H1 (cell line): ENCODE data around the gene ZNF385B. TPM values are rescaled to one million over a fixed set of nuclear protein-coding genes. Genes with fewer than 3 reads are reported as not detected.

ENCODE experiments used
- CTCF ChIA-PET: fragments of 300-600 bp; sonication (Branson Sonifier 250); formaldehyde crosslinking; loops from one replicate; lab custom pipeline; 2021; ENCODE audit not compliant: partially characterized antibody; lab: Charles Lee
- POLR2A ChIA-PET: fragments of 300-600 bp; sonication (Branson Sonifier 250); formaldehyde crosslinking; loops from one replicate; lab custom pipeline; 2021; ENCODE audit warnings: inconsistent platforms; ENCODE audit not compliant: partially characterized antibody; lab: Charles Lee
- DNase-seq, 2 experiments: peaks; one replicate each; pipeline versions ENCODE4 v3.0.0 to v3.0.0-alpha.2; 2010 to 2022; ENCODE audit warnings: low spot score in 2 of 2, low read depth in 1 of 2, mixed read lengths in 1 of 2
- FAIRE-seq: peaks from 2 replicates; lab custom pipeline; 2011; peaks lifted over from hg19 to GRCh38; lab: Jason Lieb, UNC
- H2AFZ ChIP-seq: 2 replicates; pipeline ENCODE4 v1.8.1; 2012; ENCODE audit warnings: low read length, inconsistent platforms
- H2AK5ac ChIP-seq: 2 replicates; pipeline ENCODE4 v1.6.1; 2013; ENCODE audit warnings: low read depth, low read length
- H2BK120ac ChIP-seq: replicated peaks from 2 replicates; pipeline ENCODE3; 2013; ENCODE audit warnings: low read depth, low read length, inconsistent platforms
- H2BK12ac ChIP-seq: 2 replicates; pipeline ENCODE4 v1.6.1; 2013; ENCODE audit warnings: low read depth, low read length
- H2BK15ac ChIP-seq: 2 replicates; pipeline ENCODE4 v1.6.1; 2013; ENCODE audit warnings: low read length
- H2BK20ac ChIP-seq: 2 replicates; pipeline ENCODE4 v1.6.1; 2013; ENCODE audit warnings: low read length
- H2BK5ac ChIP-seq: 2 replicates; pipeline ENCODE4 v1.6.1; 2013; ENCODE audit warnings: low read depth, low read length
- H3K14ac ChIP-seq: 2 replicates; pipeline ENCODE4 v1.6.1; 2013; ENCODE audit warnings: inconsistent platforms; ENCODE audit not compliant: insufficient read length
- H3K18ac ChIP-seq: 2 replicates; pipeline ENCODE4 v1.6.1; 2013; ENCODE audit warnings: low read length; ENCODE audit errors: extremely low read depth
- H3K23ac ChIP-seq: 2 replicates; pipeline ENCODE4 v1.6.1; 2013; ENCODE audit warnings: inconsistent platforms; ENCODE audit not compliant: insufficient read length
- H3K23me2 ChIP-seq: 2 replicates; pipeline ENCODE4 v1.6.1; 2013; ENCODE audit warnings: low read depth, low read length
- H3K27ac ChIP-seq: 2 replicates; pipeline ENCODE4 v1.6.1; 2011; ENCODE audit warnings: low read depth, low read length, inconsistent platforms
- H3K27me3 ChIP-seq, 4 experiments: replicated peaks in 1 of 4; 1 replicate in 1 of 4; 2 replicates in 3 of 4; pipeline versions ENCODE4 v1.6.1 to v1.8.1; 2011 to 2013; ENCODE audit warnings: low read length in 3 of 4, mild to moderate bottlenecking in 3 of 4, inconsistent platforms in 2 of 4, mixed read lengths in 2 of 4, moderate library complexity in 1 of 4; ENCODE audit not compliant: control insufficient read depth in 3 of 4, insufficient read depth in 3 of 4; ENCODE audit errors: extremely low read depth in 1 of 4
- H3K36me3 ChIP-seq, 4 experiments: 2 replicates each; pipeline versions ENCODE4 v1.6.1 to v1.8.1; 2011 to 2013; ENCODE audit warnings: mild to moderate bottlenecking in 4 of 4, low read length in 3 of 4, moderate library complexity in 2 of 4, control low read depth in 1 of 4, inconsistent platforms in 1 of 4; ENCODE audit not compliant: insufficient read depth in 4 of 4, control insufficient read depth in 2 of 4
- H3K4ac ChIP-seq: replicated peaks from 2 replicates; pipeline ENCODE3; 2013; ENCODE audit warnings: low read length, low read depth, mixed read lengths, inconsistent platforms; ENCODE audit not compliant: insufficient read length
- H3K4me1 ChIP-seq, 4 experiments: replicated peaks in 1 of 4; 1 replicate in 1 of 4; 2 replicates in 3 of 4; pipeline versions ENCODE4 v1.6.1 to v1.8.1; 2011 to 2013; ENCODE audit warnings: low read length in 3 of 4, inconsistent platforms in 2 of 4, mixed read lengths in 1 of 4; ENCODE audit not compliant: insufficient read depth in 4 of 4, control insufficient read depth in 3 of 4
- H3K4me2 ChIP-seq, 2 experiments: 2 replicates each; pipeline versions ENCODE4 v1.6.1 to v1.8.1; 2011 to 2013; ENCODE audit warnings: low read depth in 2 of 2, low read length in 2 of 2, control low read depth in 1 of 2, inconsistent platforms in 1 of 2, mild to moderate bottlenecking in 1 of 2; ENCODE audit not compliant: insufficient read depth in 1 of 2
- H3K4me3 ChIP-seq, 4 experiments: fragments of 200-600, 300-600 bp in 1 of 4; sonication (generic), shearing (Covaris generic), sonication (Bioruptor Twin) in 1 of 4; 2 replicates each; pipeline versions ENCODE4 v1.5.1 to v1.8.1; 2011 to 2016; ENCODE audit warnings: low read length in 4 of 4, low read depth in 3 of 4, control low read depth in 2 of 4, inconsistent platforms in 2 of 4, mild to moderate bottlenecking in 2 of 4, mixed read lengths in 1 of 4, moderate library complexity in 1 of 4; ENCODE audit not compliant: insufficient read depth in 2 of 4; ENCODE audit errors: extremely low read depth in 1 of 4
- H3K56ac ChIP-seq: replicated peaks from 2 replicates; pipeline ENCODE3; 2013; ENCODE audit warnings: low read depth, mild to moderate bottlenecking, mixed read lengths, low read length, inconsistent platforms; ENCODE audit not compliant: insufficient read length
- H3K79me1 ChIP-seq: 2 replicates; pipeline ENCODE4 v1.6.1; 2013; ENCODE audit warnings: low read depth, low read length, control low read depth
- H3K79me2 ChIP-seq, 2 experiments: 2 replicates each; pipeline versions ENCODE4 v1.6.1 to v1.8.1; 2012 to 2013; ENCODE audit warnings: low read length in 2 of 2, mild to moderate bottlenecking in 2 of 2, inconsistent platforms in 1 of 2; ENCODE audit not compliant: insufficient read depth in 2 of 2, control insufficient read depth in 1 of 2
- H3K9ac ChIP-seq, 4 experiments: replicated peaks in 1 of 4; 1 replicate in 1 of 4; 2 replicates in 3 of 4; pipeline versions ENCODE4 v1.6.1 to v1.8.1; 2011 to 2013; ENCODE audit warnings: low read depth in 3 of 4, low read length in 3 of 4, control low read depth in 2 of 4, mild to moderate bottlenecking in 2 of 4, moderate library complexity in 2 of 4, inconsistent platforms in 1 of 4; ENCODE audit errors: extremely low read depth in 1 of 4
- H3K9me3 ChIP-seq, 2 experiments: 2 replicates each; pipeline versions ENCODE4 v1.6.1 to v1.8.1; 2012 to 2013; ENCODE audit warnings: mild to moderate bottlenecking in 2 of 2, moderate library complexity in 2 of 2, control low read depth in 1 of 2, inconsistent platforms in 1 of 2, low read depth in 1 of 2, low read length in 1 of 2, mixed read lengths in 1 of 2; ENCODE audit not compliant: insufficient read depth in 2 of 2
- H4K20me1 ChIP-seq, 2 experiments: replicated peaks in 1 of 2; 2 replicates each; pipeline versions ENCODE3 to v1.8.1; 2011 to 2013; ENCODE audit warnings: inconsistent platforms in 2 of 2, low read length in 2 of 2, mild to moderate bottlenecking in 1 of 2; ENCODE audit not compliant: insufficient read depth in 2 of 2, control insufficient read depth in 1 of 2
- H4K5ac ChIP-seq: 2 replicates; pipeline ENCODE4 v1.6.1; 2013; ENCODE audit warnings: low read length, low read depth, mixed read lengths, inconsistent platforms; ENCODE audit not compliant: insufficient read length
- H4K8ac ChIP-seq: 2 replicates; pipeline ENCODE4 v1.8.0; 2013; ENCODE audit warnings: mild to moderate bottlenecking, moderate library complexity, low read length, inconsistent platforms; ENCODE audit not compliant: insufficient read depth; ENCODE audit errors: extremely low read depth
- H4K91ac ChIP-seq: replicated peaks from 2 replicates; pipeline ENCODE3; 2013; ENCODE audit warnings: low read length, mixed read lengths, inconsistent platforms; ENCODE audit not compliant: insufficient read length
- BACH1 ChIP-seq: IDR thresholded peaks from 2 replicates; pipeline ENCODE4 v1.6.1; 2012; ENCODE audit warnings: low read length, improper control_type of control experiment
- BRCA1 ChIP-seq: IDR thresholded peaks from 2 replicates; pipeline ENCODE4 v1.6.1; 2012; ENCODE audit warnings: low read depth, low read length, improper control_type of control experiment
- CEBPB ChIP-seq: IDR thresholded peaks from 2 replicates; pipeline ENCODE4 v1.6.1; 2012; ENCODE audit warnings: low read depth, low read length
- CREB1 ChIP-seq: IDR thresholded peaks from 2 replicates; pipeline ENCODE4 v1.6.1; 2012; ENCODE audit warnings: inconsistent platforms
- EGR1 ChIP-seq: IDR thresholded peaks from 2 replicates; pipeline ENCODE4 v1.6.1; 2011; ENCODE audit warnings: low read depth, low read length, borderline replicate concordance
- FOSL1 ChIP-seq: IDR thresholded peaks from 2 replicates; pipeline ENCODE4 v1.6.1; 2011; ENCODE audit warnings: mild to moderate bottlenecking, low read depth, low read length, moderate library complexity; ENCODE audit not compliant: insufficient read depth
- KDM1A ChIP-seq: fragments of 200-600, 300-600 bp; sonication (generic); IDR thresholded peaks from 2 replicates; pipeline ENCODE4 v1.7.1; 2016; ENCODE audit warnings: mild to moderate bottlenecking, low read length, borderline replicate concordance
- MAFK ChIP-seq: IDR thresholded peaks from 2 replicates; pipeline ENCODE4 v1.6.1; 2012; ENCODE audit warnings: low read depth, mild to moderate bottlenecking, improper control_type of control experiment, low read length
- MAX ChIP-seq: IDR thresholded peaks from 2 replicates; pipeline ENCODE4 v1.6.1; 2012; ENCODE audit warnings: inconsistent platforms
- RNF2 ChIP-seq: fragments of 200-900, 300-1000 bp; sonication (generic); IDR thresholded peaks from 2 replicates; pipeline ENCODE4 v1.7.1; 2016; ENCODE audit warnings: borderline replicate concordance, low read depth, mild to moderate bottlenecking, antibody characterized with exemption, low read length; ENCODE audit not compliant: poor library complexity, severe bottlenecking; ENCODE audit errors: missing control alignments
- RXRA ChIP-seq: IDR thresholded peaks from 2 replicates; pipeline ENCODE4 v1.6.1; 2011; ENCODE audit warnings: low read depth, mild to moderate bottlenecking, low read length, moderate library complexity; ENCODE audit not compliant: insufficient read depth
- SP4 ChIP-seq: IDR thresholded peaks from 2 replicates; pipeline ENCODE4 v1.6.1; 2012; ENCODE audit warnings: low read length, inconsistent platforms
- SUZ12 ChIP-seq: fragments of 200-600 bp; sonication (generic); IDR thresholded peaks from 2 replicates; pipeline ENCODE4 v1.6.1; 2012; ENCODE audit warnings: mild to moderate bottlenecking, inconsistent platforms, low read length, moderate library complexity, mixed read lengths
- WGBS, 2 experiments: shearing (Covaris generic) in 1 of 2; methylation state at CpG; one replicate each; pipeline versions ENCODE4 v1.1.6 to v1.1.7; 2013 to 2015; ENCODE audit warnings: low lambda C conversion rate in 2 of 2, mixed read lengths in 2 of 2, inconsistent platforms in 1 of 2, low coverage in 1 of 2, missing lambda C conversion rate in 1 of 2; ENCODE audit not compliant: insufficient replicate concordance in 2 of 2, insufficient coverage in 1 of 2, insufficient read length in 1 of 2; ENCODE audit errors: extremely low coverage in 1 of 2, missing lambda C conversion rate in 1 of 2; 5-methylcytosine and 5-hydroxymethylcytosine counted together
- polyA plus RNA-seq, 7 experiments: library from polyadenylated mRNA; depleted of rRNA in 3 of 7; stranded (reverse) in 5 of 7; unstranded in 2 of 7; fragments of >200 nt in 5 of 7; fragments of 200-250 nt in 2 of 7; gene quantifications; 1 replicate in 5 of 7; 2 replicates in 1 of 7; 4 replicates in 1 of 7; pipeline versions ENCODE4 v1.2.1 to v1.2.3, GENCODE V29; 2011 to 2013; ENCODE audit warnings: missing spikeins in 2 of 7, mixed read lengths in 2 of 7
- total RNA-seq: library from RNA; stranded (reverse); fragmentation: NEBNext Ultra II Directional; extraction: Animal tissue kit (Norgen Biotek cat#: 25700); gene quantifications from 2 replicates; pipeline ENCODE4 v1.2.1, GENCODE V29; 2021
- TF ChIP-seq, protein P1 (sequence below): IDR thresholded peaks from 2 replicates; pipeline ENCODE4 v1.6.1; 2011; ENCODE audit warnings: low read length, improper control_type of control experiment

ZNF385B gene
- total and polyA plus RNA-seq, 2 of the 8 experiments (the other 6 are each of a cell fraction or from before 2014, with no cell fraction given) = 1.1 to 3.7 TPM

- H2BK120ac ChIP-seq = no peak overlapping the region
- H2BK12ac ChIP-seq = no peak overlapping the region
- no peaks in the 10 kb centered on the region for H3K27me3 ChIP-seq
- H4K91ac ChIP-seq = no peak overlapping the region
- H3K9ac ChIP-seq = no peak overlapping the region
- WGBS, 2 experiments = 88% methylated on average over 2 of the region's 2 CpGs; no CpG with 5 or more reads in 1 of the 2 experiments
- no peak overlapping the region for H4K8ac ChIP-seq
- peaks cover 2 to 4% (median 3%) of the 10 kb centered on the region in 4 experiments; a peak in 4 of 7 replicates for H3K4me1 ChIP-seq
- no peak for DNase-seq
- no peak for FAIRE-seq
- ChIA-PET POLR2A (no interaction called here), CTCF (no interaction called here)
- H3K79me1 ChIP-seq = no peaks in the 10 kb centered on the region
- H3K9me3 ChIP-seq = no peaks in the 10 kb centered on the region
- H4K20me1 ChIP-seq = no peaks in the 10 kb centered on the region
- no peak overlapping the region for H2BK20ac ChIP-seq
- H3K36me3 ChIP-seq = no peaks in the 10 kb centered on the region
- H4K5ac ChIP-seq = no peak overlapping the region
- no peak overlapping the region for H2AFZ ChIP-seq
- H3K18ac ChIP-seq = no peak overlapping the region
- no peak overlapping the region for H3K27ac ChIP-seq
- no peak overlapping the region for H3K56ac ChIP-seq
- no peak overlapping the region for H2AK5ac ChIP-seq
- H3K14ac ChIP-seq = no peak overlapping the region
- H3K4me3 ChIP-seq = no peak overlapping the region
- H3K23ac ChIP-seq = no peak overlapping the region
- no peaks in the 10 kb centered on the region; the same call in 1 of the 2 replicates for H3K23me2 ChIP-seq
- no peak overlapping the region for H3K4me2 ChIP-seq
- H2BK5ac ChIP-seq = no peak overlapping the region
- H3K79me2 ChIP-seq = no peaks in the 10 kb centered on the region
- H3K4ac ChIP-seq = no peak overlapping the region
- no peak overlapping the region for H2BK15ac ChIP-seq
- TF ChIP-seq BRCA1 (no peak), BACH1 (no peak), SP4 (no peak), EGR1 (no peak), RNF2 (no peak), SUZ12 (no peak), CEBPB (no peak), RXRA (no peak), MAX (no peak), CREB1 (no peak), MAFK (no peak), FOSL1 (no peak), KDM1A (no peak)
- TF ChIP-seq, protein P1, sequence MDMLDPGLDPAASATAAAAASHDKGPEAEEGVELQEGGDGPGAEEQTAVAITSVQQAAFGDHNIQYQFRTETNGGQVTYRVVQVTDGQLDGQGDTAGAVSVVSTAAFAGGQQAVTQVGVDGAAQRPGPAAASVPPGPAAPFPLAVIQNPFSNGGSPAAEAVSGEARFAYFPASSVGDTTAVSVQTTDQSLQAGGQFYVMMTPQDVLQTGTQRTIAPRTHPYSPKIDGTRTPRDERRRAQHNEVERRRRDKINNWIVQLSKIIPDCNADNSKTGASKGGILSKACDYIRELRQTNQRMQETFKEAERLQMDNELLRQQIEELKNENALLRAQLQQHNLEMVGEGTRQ = no peak
These were observed 255.3 kb downstream of the ZNF385B start for GRCh38 chr2:179606141-179606540.
